ENCODE results near the gene CLPTM1.
A peak's percentile ranks its signal among the peaks of the same experiment; 100 is the strongest.
"Not testable (repeated sequence)": the region's sequence is repeated elsewhere in the genome, so short reads cannot be mapped to it uniquely, and the experiment has no call there.

CLPTM1 gene

GRCh38 chr19:44942067-44942571 lies 13.1 kb upstream of the CLPTM1 start, which contains the start of gene APOC4:
TSS of gene APOC4 (plus strand) at chr19:44942237. CDS start at chr19:44942278, 41 bp downstream.
- DNase-seq (ENCODE audit: low read depth), result no peak

- no peak for DNase-seq (ENCODE audit: low read depth)
Measured at GRCh38 chr19:44943801-44944249, 11.4 kb upstream of the CLPTM1 start.

GRCh38 chr19:44947041-44947581 lies 8.1 kb upstream of the CLPTM1 start:
- DNase-seq (ENCODE audit: low read depth), result no peak

DNA sequence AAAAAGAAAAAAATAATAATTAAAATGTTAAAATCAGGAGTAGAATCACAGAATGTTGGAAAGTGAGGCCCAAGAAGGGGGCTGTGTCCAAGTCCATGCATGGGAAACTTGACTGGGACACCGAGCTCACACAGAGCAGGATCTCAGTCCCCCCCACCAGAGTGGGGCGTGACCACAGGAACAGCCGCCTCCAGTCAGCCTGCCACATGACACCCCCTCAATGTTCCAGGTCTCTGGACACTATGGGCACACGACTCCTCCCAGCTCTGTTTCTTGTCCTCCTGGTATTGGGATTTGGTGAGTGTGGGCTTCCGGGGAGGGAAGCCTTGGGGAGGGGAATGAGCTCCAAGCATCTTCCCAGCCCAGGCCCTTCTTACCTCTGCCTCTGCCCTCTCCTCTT lies 6.9 kb upstream of the CLPTM1 start:
- DNase-seq (ENCODE audit: low read depth), result no peak

- DNase-seq (ENCODE audit: low read depth), result no peak
Measured at GRCh38 chr19:44948763-44949374, 6.3 kb upstream of the CLPTM1 start.

DNA sequence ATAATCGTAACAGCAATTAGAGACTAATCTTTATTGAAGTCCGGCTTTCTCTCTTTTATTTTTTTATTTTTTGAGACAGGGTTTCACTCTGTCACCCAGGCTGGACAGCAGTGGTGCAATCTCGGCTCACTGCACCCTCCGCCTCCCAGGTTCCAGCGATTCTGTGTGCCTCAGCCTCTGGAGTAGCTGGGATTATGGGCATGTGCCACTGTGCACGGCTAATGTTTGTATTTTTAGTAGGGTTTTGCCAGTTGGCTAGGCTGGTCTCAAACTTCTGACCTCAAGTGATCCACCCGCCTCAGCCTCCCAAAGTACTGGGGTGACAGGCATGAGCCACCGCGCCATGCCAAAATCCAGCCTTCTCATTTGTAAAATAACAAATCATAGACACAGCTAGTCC lies 5.6 kb upstream of the CLPTM1 start:
- DNase-seq (ENCODE audit: low read depth), result no peak

GRCh38 chr19:44951179-44952159 lies 3.7 kb upstream of the CLPTM1 start:
- DNase-seq (ENCODE audit: low read depth), result peak; percentile 78

DNA sequence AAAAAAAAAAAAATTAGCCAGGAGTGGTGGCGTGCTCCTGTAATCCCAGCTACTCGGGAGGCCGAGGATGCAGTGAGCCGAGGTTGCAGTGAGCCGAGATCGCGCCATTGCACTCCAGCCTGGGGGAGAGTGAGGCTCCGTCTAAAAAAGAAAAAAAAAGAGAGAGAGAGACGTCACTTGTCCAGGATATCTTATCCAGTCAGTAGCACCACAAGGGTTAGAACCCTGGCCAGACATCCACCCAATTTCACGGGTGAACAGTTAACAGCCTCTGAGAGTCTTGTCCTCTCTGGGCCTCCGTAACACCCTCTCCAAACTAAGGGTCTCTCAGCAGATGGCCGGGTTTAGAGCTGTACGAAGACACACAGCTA lies 917 bp upstream of the CLPTM1 start:
- DNase-seq (ENCODE audit: low read depth), result no peak

DNA sequence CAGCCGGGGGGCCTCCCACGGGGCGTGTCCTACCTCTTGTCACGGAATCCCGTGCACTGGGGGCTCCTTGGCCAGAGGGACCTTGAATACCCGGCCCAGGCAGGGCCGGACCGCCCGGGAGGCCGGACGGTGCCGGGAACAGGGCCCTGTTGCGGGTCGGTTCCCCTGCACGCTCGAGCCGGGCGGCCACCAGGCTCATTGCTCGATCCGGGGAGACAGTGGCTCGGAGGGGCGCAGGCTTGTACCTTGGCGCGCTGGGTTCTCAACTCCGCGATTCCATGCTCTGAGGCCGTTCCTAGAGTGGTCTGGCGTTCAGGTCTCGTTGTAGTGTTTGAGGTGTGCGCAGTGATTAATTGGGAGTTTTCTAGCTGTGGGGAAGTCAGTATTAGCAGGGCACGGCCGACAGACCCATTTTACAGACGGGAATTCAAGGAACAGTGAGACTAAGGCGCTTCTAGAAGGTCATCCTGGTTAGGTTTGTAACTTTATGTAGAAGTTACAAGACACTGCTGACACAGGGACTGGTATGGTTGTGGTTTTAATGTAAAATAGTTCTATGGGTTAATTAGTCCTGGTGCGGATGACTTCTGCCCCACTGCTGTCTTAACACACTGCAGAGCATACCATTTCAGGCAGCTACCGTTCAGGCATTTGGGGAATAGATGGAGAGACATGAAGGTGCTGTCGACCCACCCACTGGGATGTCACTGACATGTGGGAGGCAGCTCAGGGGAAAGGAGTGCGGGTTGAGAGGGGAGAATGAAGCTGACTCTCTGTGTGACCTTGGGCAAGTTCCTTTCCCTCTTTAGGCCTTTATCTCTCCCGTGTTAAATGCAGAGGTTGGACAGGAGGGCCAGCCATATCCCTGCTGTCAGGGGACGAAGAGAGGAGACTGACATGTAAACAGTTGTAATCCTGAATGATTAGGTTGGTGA lies 592 bp downstream of the CLPTM1 start:
- peak; percentile 10 for DNase-seq (ENCODE audit: low read depth)

DNA sequence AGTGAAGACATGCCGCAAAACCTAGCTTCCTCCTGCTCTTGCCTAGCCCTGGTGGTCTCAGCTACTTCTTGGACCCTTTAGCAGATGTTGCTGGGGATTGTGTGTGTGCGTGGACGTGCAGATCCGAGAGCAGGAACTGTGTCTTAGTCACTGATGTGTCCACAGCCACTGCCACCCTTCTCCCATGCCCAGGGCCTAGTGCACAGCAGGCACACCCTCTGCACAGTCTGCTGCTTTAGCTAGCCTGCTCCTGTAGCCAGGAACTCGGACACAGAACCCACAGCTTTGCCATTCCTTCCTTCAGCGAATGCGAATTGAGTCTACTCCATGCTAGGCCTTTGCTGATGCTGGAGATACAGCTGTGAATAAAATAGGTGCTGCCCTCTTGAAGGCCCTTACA lies 2.3 kb downstream of the CLPTM1 start:
- DNase-seq (ENCODE audit: low read depth), result no peak

DNA sequence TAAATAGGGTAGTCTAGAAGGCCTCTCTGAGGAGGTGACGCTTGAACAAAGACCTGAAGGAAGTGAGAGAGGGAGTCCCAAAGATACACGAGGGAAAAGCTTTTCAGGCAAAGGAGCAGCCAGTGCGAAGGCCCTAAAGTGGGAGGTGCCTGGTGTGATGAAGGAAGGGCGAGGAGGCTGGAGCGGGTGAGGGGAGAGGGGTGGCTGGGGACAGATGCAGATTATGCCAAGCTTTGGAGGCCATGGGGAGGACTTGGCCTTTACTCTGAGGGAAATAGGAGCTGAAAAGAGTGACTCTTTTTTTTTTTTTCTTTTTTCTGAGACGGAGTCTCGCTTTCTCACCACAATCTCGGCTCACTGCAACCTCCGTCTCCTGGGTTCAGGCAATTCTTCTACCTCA lies 2.9 kb downstream of the CLPTM1 start:
- no peak for DNase-seq (ENCODE audit: low read depth)

- no peak for DNase-seq (ENCODE audit: low read depth)
Measured at GRCh38 chr19:44959691-44960090, 4.5 kb downstream of the CLPTM1 start.

DNA sequence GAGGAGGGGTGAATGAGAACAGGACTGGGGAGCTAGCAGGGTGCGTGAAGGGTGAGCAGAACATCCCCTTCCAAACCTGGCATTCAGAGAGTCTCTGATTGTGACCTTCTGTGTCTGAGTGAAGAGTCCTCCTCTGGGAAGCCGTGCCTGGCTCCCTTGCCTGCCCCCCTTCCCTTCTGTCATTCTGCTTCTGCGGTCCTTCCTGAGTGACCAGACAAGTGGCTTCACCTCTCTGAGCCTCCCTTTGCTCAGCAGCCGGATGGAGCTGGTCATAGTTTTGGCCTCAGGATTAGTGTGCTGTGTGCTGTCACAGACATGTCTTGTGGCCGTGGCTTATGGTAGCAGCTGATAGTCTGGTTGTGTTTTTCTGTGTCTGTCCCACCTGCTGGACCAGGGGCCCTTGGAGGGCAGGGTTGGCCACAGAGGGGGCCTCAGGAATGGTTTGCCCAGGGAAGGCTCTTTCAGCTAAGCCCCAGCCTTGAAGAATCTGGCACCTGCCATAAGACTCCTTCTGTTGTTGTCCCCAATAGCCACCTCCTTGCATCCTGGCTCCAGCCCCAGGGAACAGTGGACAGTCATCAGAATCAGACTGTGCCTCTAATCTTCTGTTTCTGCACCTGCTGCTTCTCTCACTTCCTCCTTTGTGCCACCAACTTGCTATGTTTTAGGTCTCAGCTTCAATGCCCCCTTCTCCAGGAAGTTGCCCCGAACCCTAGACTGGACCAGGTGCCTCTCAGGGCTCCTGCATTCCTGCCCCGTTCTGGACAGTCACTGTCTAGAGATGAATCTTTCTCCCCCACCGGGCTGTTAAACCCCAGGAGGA lies 5.9 kb downstream of the CLPTM1 start:
- no peak for DNase-seq (ENCODE audit: low read depth)

DNA sequence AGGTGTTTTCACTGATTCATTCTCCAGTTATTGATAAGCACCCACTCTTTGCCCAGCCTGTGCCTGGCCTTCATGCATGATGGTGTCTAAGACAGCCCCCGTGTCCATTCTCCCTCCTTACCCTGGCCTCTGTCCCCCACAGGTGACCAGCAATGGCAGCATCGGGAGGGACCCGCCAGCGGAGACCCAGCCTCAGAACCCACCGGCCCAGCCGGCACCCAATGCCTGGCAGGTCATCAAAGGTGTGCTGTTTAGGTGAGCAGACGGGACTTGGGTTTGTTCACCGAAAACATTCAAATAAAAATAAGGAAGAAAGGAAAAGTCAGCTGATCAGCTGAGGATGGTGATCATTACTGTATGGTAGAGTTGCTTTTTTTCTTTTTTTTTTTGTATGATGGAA lies 6.6 kb downstream of the CLPTM1 start:
- no peak for DNase-seq (ENCODE audit: low read depth)

- no peak for DNase-seq (ENCODE audit: low read depth)
Measured at GRCh38 chr19:44968118-44968517, 12.9 kb downstream of the CLPTM1 start.

DNA sequence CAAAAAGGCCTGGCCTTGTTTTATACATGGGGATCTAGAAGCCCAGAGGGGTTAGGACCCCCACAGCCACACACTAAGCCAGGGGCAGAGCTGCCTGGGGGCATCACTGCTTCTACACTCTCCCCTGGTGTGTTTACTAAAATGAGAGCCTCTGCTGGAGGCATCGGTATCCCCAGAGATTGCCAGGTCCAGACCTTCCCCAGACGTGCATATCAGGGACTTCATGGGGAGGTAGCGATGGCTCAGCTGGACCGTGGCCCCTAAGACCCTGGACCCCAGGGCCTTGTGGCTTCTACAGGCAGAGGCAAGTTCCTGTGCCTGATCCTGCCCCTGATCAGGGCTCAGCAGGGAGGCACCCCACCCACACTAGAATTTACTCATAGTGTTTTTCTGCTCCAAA lies 13.5 kb downstream of the CLPTM1 start:
- no peak for DNase-seq (ENCODE audit: low read depth)

- no peak for DNase-seq (ENCODE audit: low read depth)
Measured at GRCh38 chr19:44969437-44969836, 14.3 kb downstream of the CLPTM1 start.

DNA sequence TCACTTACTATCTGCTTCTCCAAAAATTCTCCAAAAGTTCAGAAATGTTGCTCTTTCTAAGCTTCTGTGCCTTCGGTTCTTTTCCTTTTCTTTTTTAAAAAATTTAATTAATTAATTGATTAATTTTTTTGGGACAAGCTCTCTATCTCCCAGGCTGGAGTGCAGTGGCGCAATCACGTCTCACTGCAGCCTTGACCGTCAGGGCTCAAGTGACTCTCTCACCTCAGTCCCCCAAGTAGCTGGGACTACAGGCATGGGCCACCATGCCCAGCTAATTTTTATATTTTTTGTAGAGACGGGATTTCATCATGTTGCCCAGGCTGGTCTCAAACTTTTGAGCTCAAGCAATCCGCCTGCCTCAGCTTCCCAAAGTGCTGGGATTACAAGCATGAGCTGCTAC lies 16.3 kb downstream of the CLPTM1 start:
- DNase-seq (ENCODE audit: low read depth), result not testable (repeated sequence)

- DNase-seq (ENCODE audit: low read depth), result no peak
Measured at GRCh38 chr19:44972802-44973201, 17.6 kb downstream of the CLPTM1 start.

DNA sequence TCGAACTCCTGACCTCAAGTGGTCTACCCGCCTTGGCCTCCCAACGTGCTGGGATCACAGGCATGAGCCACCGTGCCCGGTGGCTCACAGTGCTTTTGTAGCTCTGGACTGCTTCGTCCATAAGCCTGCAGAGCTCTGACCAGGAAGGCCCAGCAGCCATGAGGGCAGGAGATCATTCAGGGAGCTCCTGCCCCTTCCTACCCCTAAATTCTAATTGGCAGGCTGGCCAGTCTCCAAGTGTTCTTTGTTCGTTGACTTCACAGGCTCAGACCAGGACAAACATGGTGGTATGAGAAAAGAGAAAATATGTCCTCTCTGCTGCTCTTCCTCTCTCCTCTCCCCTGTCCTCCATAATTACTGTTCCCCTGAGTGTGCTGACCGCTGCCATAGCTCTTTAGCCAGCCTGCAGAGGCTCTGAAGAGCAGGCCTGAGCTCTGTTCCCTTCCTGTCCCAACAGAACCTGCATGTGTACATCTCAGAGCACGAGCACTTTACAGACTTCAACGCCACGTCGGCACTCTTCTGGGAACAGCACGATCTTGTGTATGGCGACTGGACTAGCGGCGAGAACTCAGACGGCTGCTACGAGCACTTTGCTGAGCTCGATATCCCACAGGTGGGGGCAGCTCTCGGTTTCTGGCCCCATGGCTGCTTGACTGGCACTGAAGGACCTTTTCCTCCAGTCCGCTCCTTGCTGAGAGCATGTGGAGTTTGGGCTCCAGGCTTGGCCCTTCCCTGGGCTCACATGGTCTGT lies 19.0 kb downstream of the CLPTM1 start:
- DNase-seq (ENCODE audit: low read depth), result no peak
